Calu3 (cell line): ENCODE data around the gene TACC3. TPM values are rescaled to one million over a fixed set of nuclear protein-coding genes. Genes with fewer than 3 reads are reported as not detected.
A peak's percentile ranks its signal among the peaks of the same experiment; 100 is the strongest.

Experiments used
- BruUV-seq: library from RNA; stranded (reverse); fragments of 400-500 nt; replicated peaks from 2 replicates; lab custom pipeline; 2021; lab: Mats Ljungman, UMichigan
- CTCF ChIA-PET: fragments of 300-600 bp; sonication (Branson Sonifier 250); formaldehyde crosslinking; loops from one replicate; lab custom pipeline; 2022; ENCODE audit warnings: antibody characterized with exemption; lab: Charles Lee
- DNase-seq: peaks from one replicate; pipeline ENCODE4 v3.0.0; 2022
- H3K27ac Mint-ChIP-seq: one replicate; pipeline ENCODE4 v1.8.0; 2022; ENCODE audit warnings: mixed read lengths; ENCODE audit not compliant: unreplicated experiment
- H3K27me3 Mint-ChIP-seq: one replicate; pipeline ENCODE4 v1.8.0; 2022; ENCODE audit warnings: mixed read lengths; ENCODE audit not compliant: unreplicated experiment
- H3K36me3 Mint-ChIP-seq: one replicate; pipeline ENCODE4 v1.8.0; 2022; ENCODE audit warnings: mild to moderate bottlenecking, moderate library complexity, mixed read lengths; ENCODE audit not compliant: insufficient read depth, unreplicated experiment
- H3K4me1 Mint-ChIP-seq: one replicate; pipeline ENCODE4 v1.8.0; 2022; ENCODE audit warnings: mild to moderate bottlenecking, low read depth, mixed read lengths; ENCODE audit not compliant: unreplicated experiment
- H3K4me3 Mint-ChIP-seq: one replicate; pipeline ENCODE4 v1.8.0; 2022; ENCODE audit warnings: mild to moderate bottlenecking, low read depth, moderate library complexity, mixed read lengths; ENCODE audit not compliant: unreplicated experiment
- H3K9me3 Mint-ChIP-seq: one replicate; pipeline ENCODE4 v1.8.0; 2022; ENCODE audit warnings: low read depth, mixed read lengths; ENCODE audit not compliant: unreplicated experiment
- CTCF ChIP-seq: fragments of 200-600 bp; IDR thresholded peaks from one replicate; pipeline ENCODE4 v1.8.0; 2022; ENCODE audit warnings: antibody characterized with exemption; ENCODE audit not compliant: unreplicated experiment
- intact Hi-C: fragments of 100-400 bp; cut with micrococcal nuclease; formaldehyde crosslinking; loops from one replicate; pipeline ENCODE4 v1.10.0; 2022; ENCODE audit not compliant: unreplicated experiment
- total RNA-seq: library from RNA; stranded (reverse); gene quantifications from 2 replicates; pipeline ENCODE4 v1.2.3, GENCODE V29; 2022

The TACC3 gene
- total RNA-seq, 1 experiment from 2014 or later: 95.9 TPM

GRCh38 chr4:1746919-1747602, 25.7 kb downstream of the TACC3 start:
- intact Hi-C loops: no loop called here
- BruUV-seq: no TSS peak
- no peak overlapping the region for H3K27ac Mint-ChIP-seq
- no peaks in the 10 kb centered on the region for H3K9me3 Mint-ChIP-seq
- CTCF ChIA-PET: interaction anchor here (0.9 to 2.6 kb wide), 5 partner anchors 20 to 164 kb away, joined by 3 to 18 read pairs (median 4); no protein-coding TSS in a partner anchor
- TF ChIP-seq CTCF: no peak
- H3K36me3 Mint-ChIP-seq: peaks cover 21% of the 10 kb centered on the region
- H3K4me3 Mint-ChIP-seq: no peak overlapping the region
- DNase-seq: peak; percentile 68
- no peaks in the 10 kb centered on the region for H3K27me3 Mint-ChIP-seq
- no peaks in the 10 kb centered on the region for H3K4me1 Mint-ChIP-seq

- intact Hi-C loops: no loop called here
- Mint-ChIP-seq H3K9me3 (no peaks in the 10 kb centered on the region), H3K27ac (no peak overlapping the region), H3K36me3 (peaks cover 17% of the 10 kb centered on the region), H3K4me3 (no peak overlapping the region), H3K27me3 (no peaks in the 10 kb centered on the region), H3K4me1 (no peaks in the 10 kb centered on the region)
- no TSS peak for BruUV-seq
- no peak for DNase-seq
- no peak for TF ChIP-seq CTCF
- CTCF ChIA-PET: interaction anchor here (0.9 to 2.6 kb wide), 5 partner anchors 20 to 163 kb away, joined by 3 to 18 read pairs (median 4); no protein-coding TSS in a partner anchor
These were observed 26.3 kb downstream of the TACC3 start for GRCh38 chr4:1747603-1747967.

- no peaks in the 10 kb centered on the region for H3K9me3 Mint-ChIP-seq
- intact Hi-C loops: loop anchor here (1.0 kb wide), 1 partner anchor 62 kb away; no protein-coding TSS in a partner anchor
- CTCF ChIA-PET: interaction anchor here (2.6 kb wide), 1 partner anchor 62 kb away, joined by 18 read pairs; no protein-coding TSS in a partner anchor
- peak; percentile 78 for TF ChIP-seq CTCF
- BruUV-seq: no TSS peak
- peaks cover 14% of the 10 kb centered on the region for H3K36me3 Mint-ChIP-seq
- H3K27me3 Mint-ChIP-seq: no peaks in the 10 kb centered on the region
- no peak overlapping the region for H3K27ac Mint-ChIP-seq
- no peak overlapping the region for H3K4me3 Mint-ChIP-seq
- H3K4me1 Mint-ChIP-seq: no peaks in the 10 kb centered on the region
- peak; percentile 89 for DNase-seq
These were observed 27.2 kb downstream of the TACC3 start for GRCh38 chr4:1748465-1748995.

- Mint-ChIP-seq H3K4me3 (no peak overlapping the region), H3K36me3 (peaks cover 14% of the 10 kb centered on the region), H3K27ac (no peak overlapping the region), H3K9me3 (no peaks in the 10 kb centered on the region), H3K27me3 (no peaks in the 10 kb centered on the region), H3K4me1 (no peaks in the 10 kb centered on the region)
- intact Hi-C loops: no loop called here
- no TSS peak for BruUV-seq
- CTCF ChIA-PET: no interaction called here
- no peak for TF ChIP-seq CTCF
- no peak for DNase-seq
These were observed 28.0 kb downstream of the TACC3 start for GRCh38 chr4:1749370-1749769.
